NCI-H146 treated with DMSO at 0.1 percent for 48 hours (cell line): Measurements from ENCODE around the gene HAAO.
"Not testable (repeated sequence)": the region's sequence is repeated elsewhere in the genome, so short reads cannot be mapped to it uniquely, and the experiment has no call there.

Experiments used
- DNase-seq: peaks from one replicate; lab custom pipeline; 2025; ENCODE audit not compliant: unreplicated experiment; lab: John Stamatoyannopoulos, UW

Gene HAAO

GRCh38 chr2:42792583-42793333, at the start of gene HAAO:
TSS of gene HAAO (minus strand) at chr2:42792583. CDS start at chr2:42792536, 47 bp downstream.
- no peak for DNase-seq

- no peak for DNase-seq
These were observed 49.0 kb upstream of the HAAO start for GRCh38 chr2:42841344-42841743.

GRCh38 chr2:42840760-42841159, 48.4 kb upstream of the HAAO start:
- DNase-seq, result no peak

GRCh38 chr2:42839809-42840501, 47.6 kb upstream of the HAAO start:
- no peak for DNase-seq

GRCh38 chr2:42838133-42838532, 45.8 kb upstream of the HAAO start:
- DNase-seq, result no peak

GRCh38 chr2:42835577-42836371, 43.4 kb upstream of the HAAO start:
- DNase-seq, result no peak

- no peak for DNase-seq
These were observed 41.8 kb upstream of the HAAO start for GRCh38 chr2:42834161-42834560.

- no peak for DNase-seq
These were observed 39.9 kb upstream of the HAAO start for GRCh38 chr2:42832289-42832634.

- DNase-seq, result not testable (repeated sequence)
These were observed 39.3 kb upstream of the HAAO start for GRCh38 chr2:42831575-42832288.

- no peak for DNase-seq
These were observed 38.7 kb upstream of the HAAO start for GRCh38 chr2:42830922-42831574.

GRCh38 chr2:42829671-42830440, 37.5 kb upstream of the HAAO start:
- DNase-seq, result no peak

GRCh38 chr2:42828487-42829425, 36.4 kb upstream of the HAAO start:
- peak; percentile 45 for DNase-seq

GRCh38 chr2:42827647-42828486, 35.5 kb upstream of the HAAO start:
- peak; percentile 75 for DNase-seq

- DNase-seq, result no peak
These were observed 33.8 kb upstream of the HAAO start for GRCh38 chr2:42826231-42826630.

- DNase-seq, result no peak
These were observed 32.0 kb upstream of the HAAO start for GRCh38 chr2:42824454-42824807.

GRCh38 chr2:42823744-42824453, 31.5 kb upstream of the HAAO start:
- no peak for DNase-seq

- DNase-seq, result no peak
These were observed 26.8 kb upstream of the HAAO start for GRCh38 chr2:42819160-42819559.
